ENCODE data around the gene CACUL1.

CACUL1 gene

GRCh38 chr10:118776033-118776432 lies 21.3 kb upstream of the CACUL1 start:
- WGBS (ENCODE audit: extremely low coverage, insufficient coverage, insufficient read length), result no CpG with 5 or more reads among the region's 3 CpGs
- no peaks in the 10 kb centered on the region for H3K27me3 ChIP-seq (ENCODE audit: insufficient read depth, low read length)
- no peak overlapping the region for H3K9ac ChIP-seq (ENCODE audit: low read length)

GRCh38 chr10:118775478-118775877 lies 20.7 kb upstream of the CACUL1 start:
- no CpG with 5 or more reads among the region's 7 CpGs for WGBS (ENCODE audit: extremely low coverage, insufficient coverage, insufficient read length)
- H3K4ac ChIP-seq (ENCODE audit: low read depth, low read length), result no peak overlapping the region
- H3K27ac ChIP-seq (ENCODE audit: low read depth, low read length), result no peak overlapping the region
- DNase-seq, result no peak
- no peak overlapping the region for H4K12ac ChIP-seq (ENCODE audit: low read depth, low read length)
- no peaks in the 10 kb centered on the region for H3K4me1 ChIP-seq (ENCODE audit: control insufficient read depth in 1 of 2, insufficient read depth in 2 of 2, low read length in 2 of 2)
- no peak overlapping the region for H2BK120ac ChIP-seq (ENCODE audit: insufficient read depth, low read length, poor library complexity)
- no peak overlapping the region for H3K14ac ChIP-seq (ENCODE audit: low read length)
- H3K36me3 ChIP-seq (ENCODE audit: control insufficient read depth in 1 of 2, insufficient read depth in 2 of 2, low read length in 2 of 2), result no peaks in the 10 kb centered on the region
- H3K27me3 ChIP-seq (ENCODE audit: insufficient read depth, low read length), result no peaks in the 10 kb centered on the region
- no peak overlapping the region for H4K8ac ChIP-seq (ENCODE audit: low read depth, low read length)
- no peak overlapping the region for H3K4me2 ChIP-seq (ENCODE audit: low read length)
- H3K9ac ChIP-seq (ENCODE audit: low read length), result no peak overlapping the region
- H3K23ac ChIP-seq (ENCODE audit: low read length), result no peak overlapping the region
- peaks cover 2% of the 10 kb centered on the region for H3K9me3 ChIP-seq (ENCODE audit: insufficient read depth, low read depth, low read length)
- H3K4me3 ChIP-seq (ENCODE audit: low read depth, low read length), result no peak overlapping the region
- H4K91ac ChIP-seq (ENCODE audit: low read depth, low read length), result no peak overlapping the region
- no peak overlapping the region for H2BK5ac ChIP-seq (ENCODE audit: low read depth, low read length, poor library complexity)
- H3K18ac ChIP-seq (ENCODE audit: low read length), result no peak overlapping the region
- no peaks in the 10 kb centered on the region for H3K79me2 ChIP-seq (ENCODE audit: control insufficient read depth, insufficient read depth, low read length, poor library complexity)
- H2AK5ac ChIP-seq (ENCODE audit: low read length), result no peak overlapping the region
- H2BK12ac ChIP-seq (ENCODE audit: low read length), result no peak overlapping the region
- no peaks in the 10 kb centered on the region for H3K79me1 ChIP-seq (ENCODE audit: low read length)
- H2AFZ ChIP-seq (ENCODE audit: insufficient read depth, low read length, poor library complexity), result no peak overlapping the region

More at GRCh38 chr10:118776033-118776432, 21.3 kb upstream of the CACUL1 start:
- Histone ChIP-seq H3K9me3 (ENCODE audit: insufficient read depth, low read depth, low read length) (peaks cover 2% of the 10 kb centered on the region), H3K18ac (ENCODE audit: low read length) (no peak overlapping the region), H3K4me3 (ENCODE audit: low read depth, low read length) (no peak overlapping the region), H2AK5ac (ENCODE audit: low read length) (no peak overlapping the region), H3K4me2 (ENCODE audit: low read length) (no peak overlapping the region), H4K8ac (ENCODE audit: low read depth, low read length) (no peak overlapping the region), H2BK120ac (ENCODE audit: insufficient read depth, low read length, poor library complexity) (no peak overlapping the region), H3K14ac (ENCODE audit: low read length) (no peak overlapping the region), H2AFZ (ENCODE audit: insufficient read depth, low read length, poor library complexity) (no peak overlapping the region), H2BK5ac (ENCODE audit: low read depth, low read length, poor library complexity) (no peak overlapping the region), H3K27ac (ENCODE audit: low read depth, low read length) (no peak overlapping the region), H3K4me1 (ENCODE audit: control insufficient read depth in 1 of 2, insufficient read depth in 2 of 2, low read length in 2 of 2) (no peaks in the 10 kb centered on the region), H3K79me1 (ENCODE audit: low read length) (no peaks in the 10 kb centered on the region), H4K12ac (ENCODE audit: low read depth, low read length) (no peak overlapping the region), H3K79me2 (ENCODE audit: control insufficient read depth, insufficient read depth, low read length, poor library complexity) (no peaks in the 10 kb centered on the region), H3K23ac (ENCODE audit: low read length) (no peak overlapping the region), H3K4ac (ENCODE audit: low read depth, low read length) (no peak overlapping the region), H4K91ac (ENCODE audit: low read depth, low read length) (no peak overlapping the region), H3K36me3 (ENCODE audit: control insufficient read depth in 1 of 2, insufficient read depth in 2 of 2, low read length in 2 of 2) (no peaks in the 10 kb centered on the region), H2BK12ac (ENCODE audit: low read length) (no peak overlapping the region)
- no peak for DNase-seq

- Histone ChIP-seq H3K27me3 (ENCODE audit: insufficient read depth, low read length) (no peaks in the 10 kb centered on the region), H3K4me1 (ENCODE audit: control insufficient read depth in 1 of 2, insufficient read depth in 2 of 2, low read length in 2 of 2) (no peaks in the 10 kb centered on the region), H3K23ac (ENCODE audit: low read length) (no peak overlapping the region), H4K12ac (ENCODE audit: low read depth, low read length) (no peak overlapping the region), H2AK5ac (ENCODE audit: low read length) (no peak overlapping the region), H3K9me3 (ENCODE audit: insufficient read depth, low read depth, low read length) (peaks cover 4% of the 10 kb centered on the region), H4K91ac (ENCODE audit: low read depth, low read length) (no peak overlapping the region), H2BK5ac (ENCODE audit: low read depth, low read length, poor library complexity) (no peak overlapping the region), H3K4me2 (ENCODE audit: low read length) (no peak overlapping the region), H3K4ac (ENCODE audit: low read depth, low read length) (no peak overlapping the region), H3K9ac (ENCODE audit: low read length) (no peak overlapping the region), H3K14ac (ENCODE audit: low read length) (no peak overlapping the region), H3K79me2 (ENCODE audit: control insufficient read depth, insufficient read depth, low read length, poor library complexity) (no peaks in the 10 kb centered on the region), H2AFZ (ENCODE audit: insufficient read depth, low read length, poor library complexity) (no peak overlapping the region), H3K4me3 (ENCODE audit: low read depth, low read length) (no peak overlapping the region), H4K8ac (ENCODE audit: low read depth, low read length) (no peak overlapping the region), H3K27ac (ENCODE audit: low read depth, low read length) (no peak overlapping the region), H3K79me1 (ENCODE audit: low read length) (no peaks in the 10 kb centered on the region), H3K36me3 (ENCODE audit: control insufficient read depth in 1 of 2, insufficient read depth in 2 of 2, low read length in 2 of 2) (no peaks in the 10 kb centered on the region), H2BK12ac (ENCODE audit: low read length) (no peak overlapping the region), H2BK120ac (ENCODE audit: insufficient read depth, low read length, poor library complexity) (no peak overlapping the region), H3K18ac (ENCODE audit: low read length) (no peak overlapping the region)
- WGBS (ENCODE audit: extremely low coverage, insufficient coverage, insufficient read length), result no CpG with 5 or more reads among the region's 4 CpGs
- no peak for DNase-seq
Measured at GRCh38 chr10:118773041-118773440, 18.3 kb upstream of the CACUL1 start.

GRCh38 chr10:118771976-118772375 lies 17.2 kb upstream of the CACUL1 start:
- Histone ChIP-seq H3K18ac (ENCODE audit: low read length) (no peak overlapping the region), H3K79me2 (ENCODE audit: control insufficient read depth, insufficient read depth, low read length, poor library complexity) (no peaks in the 10 kb centered on the region), H2BK5ac (ENCODE audit: low read depth, low read length, poor library complexity) (no peak overlapping the region), H3K9ac (ENCODE audit: low read length) (no peak overlapping the region), H3K27ac (ENCODE audit: low read depth, low read length) (no peak overlapping the region), H3K9me3 (ENCODE audit: insufficient read depth, low read depth, low read length) (peaks cover 6% of the 10 kb centered on the region), H3K4me1 (ENCODE audit: control insufficient read depth in 1 of 2, insufficient read depth in 2 of 2, low read length in 2 of 2) (no peaks in the 10 kb centered on the region), H4K91ac (ENCODE audit: low read depth, low read length) (no peak overlapping the region), H3K23ac (ENCODE audit: low read length) (no peak overlapping the region), H3K14ac (ENCODE audit: low read length) (no peak overlapping the region), H3K4me2 (ENCODE audit: low read length) (no peak overlapping the region), H2AFZ (ENCODE audit: insufficient read depth, low read length, poor library complexity) (no peak overlapping the region), H4K8ac (ENCODE audit: low read depth, low read length) (no peak overlapping the region), H3K4me3 (ENCODE audit: low read depth, low read length) (no peak overlapping the region), H3K27me3 (ENCODE audit: insufficient read depth, low read length) (no peaks in the 10 kb centered on the region), H2BK12ac (ENCODE audit: low read length) (no peak overlapping the region), H2AK5ac (ENCODE audit: low read length) (no peak overlapping the region), H4K12ac (ENCODE audit: low read depth, low read length) (no peak overlapping the region), H3K36me3 (ENCODE audit: control insufficient read depth in 1 of 2, insufficient read depth in 2 of 2, low read length in 2 of 2) (no peaks in the 10 kb centered on the region), H2BK120ac (ENCODE audit: insufficient read depth, low read length, poor library complexity) (no peak overlapping the region), H3K79me1 (ENCODE audit: low read length) (no peaks in the 10 kb centered on the region), H3K4ac (ENCODE audit: low read depth, low read length) (no peak overlapping the region)
- no CpG with 5 or more reads among the region's 3 CpGs for WGBS (ENCODE audit: extremely low coverage, insufficient coverage, insufficient read length)
- no peak for DNase-seq

Measured in trophoblast cell (in vitro differentiated cells and primary cell).